ENCODE results near the gene BCL2L12. TPM values are rescaled to one million over a fixed set of nuclear protein-coding genes. Genes with fewer than 3 reads are reported as not detected.

BCL2L12 gene
- total RNA-seq, 1 donor from 2014 or later, result 12.6 TPM

DNA sequence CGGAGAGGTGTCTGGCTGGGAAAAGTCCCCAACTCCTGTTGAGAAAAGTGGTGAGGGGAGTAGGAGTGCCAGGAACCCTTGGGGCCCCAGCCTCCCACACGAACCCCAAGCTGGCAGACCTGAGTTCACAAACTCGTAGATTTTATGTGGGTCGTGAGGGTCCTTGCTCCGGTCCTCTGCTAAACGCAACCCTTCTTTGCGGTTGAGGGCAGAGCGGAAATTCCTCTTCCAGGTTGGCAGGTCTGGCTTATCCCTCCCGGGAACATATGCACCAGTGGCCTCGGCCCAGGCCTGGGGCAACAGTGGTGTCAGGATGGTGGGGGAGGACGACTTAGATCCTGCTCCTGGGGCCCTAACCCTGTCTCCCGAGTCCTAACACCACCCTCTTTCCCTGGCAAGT is 2.5 kb upstream of the BCL2L12 start:
- no peak for DNase-seq (ENCODE audit: low spot score)

DNA sequence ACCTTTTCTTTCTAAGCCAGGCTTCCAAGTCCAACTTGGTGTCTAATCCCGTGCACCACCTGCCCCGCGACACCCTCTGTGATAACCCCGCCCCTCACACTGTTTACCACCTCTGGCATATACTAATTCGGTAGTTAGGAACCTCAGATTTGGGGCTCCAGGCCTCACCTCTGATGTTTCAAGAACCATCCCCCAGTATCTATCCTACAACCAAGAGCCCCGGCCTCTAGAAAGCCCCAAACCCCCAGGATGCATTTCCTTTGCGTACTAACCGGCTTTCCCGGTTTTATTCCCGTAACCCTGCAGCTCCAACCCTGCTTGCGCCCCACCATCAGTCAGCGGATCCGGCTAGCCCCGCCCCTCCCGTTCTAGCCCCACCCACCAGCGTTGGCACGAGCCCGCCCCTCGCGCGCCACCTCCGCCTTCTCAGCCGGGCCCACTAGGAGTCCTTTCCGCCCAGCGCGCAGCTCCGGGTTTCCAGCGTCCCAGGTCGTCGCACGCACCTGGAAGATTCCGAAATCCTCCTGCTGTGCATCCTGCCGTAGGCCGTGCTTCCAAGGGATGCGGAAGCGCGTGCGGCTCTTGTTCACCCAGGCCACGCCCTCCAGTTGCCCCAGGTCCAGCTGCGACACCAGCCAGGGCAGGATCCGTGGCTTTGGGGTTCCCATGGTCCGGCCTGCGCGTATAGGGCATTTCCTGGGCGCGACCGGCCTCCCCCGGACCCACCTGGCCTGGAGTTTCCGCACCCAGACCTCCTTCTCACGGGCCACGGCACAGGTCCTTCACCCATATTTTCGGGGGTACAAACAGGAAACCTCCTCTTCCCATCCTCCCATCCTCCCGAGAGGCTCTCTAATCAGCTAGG is 1.3 kb upstream of the BCL2L12 start:
- peak; percentile 94 for DNase-seq (ENCODE audit: low spot score)

DNA sequence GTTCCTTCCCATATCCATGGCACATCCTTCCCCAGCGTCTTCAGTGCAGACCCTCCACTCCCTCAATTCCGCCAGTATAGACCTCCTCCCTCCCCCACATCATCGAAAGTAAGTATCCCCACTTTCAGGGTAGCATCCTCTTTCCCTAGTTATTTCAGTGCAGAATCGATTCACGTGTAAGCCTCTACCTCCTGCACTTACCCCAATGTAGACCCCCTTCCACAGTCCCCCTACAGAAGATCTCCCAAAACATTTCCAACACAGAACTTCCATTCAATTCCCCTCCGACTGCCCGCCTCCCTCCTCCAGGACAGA is 740 bp upstream of the BCL2L12 start:
- no peak for DNase-seq (ENCODE audit: low spot score)

DNA sequence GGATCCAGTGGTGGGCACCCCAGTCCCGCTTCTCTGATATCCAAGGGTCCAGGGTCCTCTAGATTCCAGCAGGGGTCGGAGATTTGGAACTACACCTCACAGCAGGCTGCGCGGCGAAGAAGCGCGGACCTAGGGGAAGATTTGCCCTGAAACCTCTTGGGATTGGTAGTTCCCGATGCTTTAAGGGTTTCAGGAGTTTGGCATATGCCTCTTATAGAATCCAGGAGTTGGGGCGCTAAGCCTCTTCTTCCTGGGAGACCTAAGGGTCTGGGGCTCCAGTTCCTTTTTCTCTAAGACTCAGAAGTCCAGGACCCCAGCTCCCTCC is 349 bp downstream of the BCL2L12 start:
- DNase-seq (ENCODE audit: low spot score), result no peak

DNA sequence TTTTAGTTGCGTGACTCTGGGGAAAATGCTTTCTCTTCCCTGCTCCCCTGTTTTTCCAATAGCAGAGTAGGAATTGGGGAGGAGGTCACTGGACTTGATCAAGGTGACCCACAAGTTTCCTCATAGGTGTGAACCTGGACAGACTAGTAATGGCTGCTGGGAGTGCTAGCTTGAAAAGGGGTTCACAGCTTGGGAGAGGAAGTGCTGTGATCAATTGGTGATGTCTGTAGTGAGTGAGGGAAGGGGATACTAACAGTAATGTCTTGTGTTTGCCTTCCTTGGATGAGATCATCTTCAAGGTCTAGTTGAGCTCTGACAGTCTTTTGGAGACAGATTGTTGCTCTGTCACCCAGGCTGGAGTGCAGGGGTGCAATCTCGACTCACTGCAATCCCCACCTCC is 1.7 kb downstream of the BCL2L12 start:
- no peak for DNase-seq (ENCODE audit: low spot score)

DNA sequence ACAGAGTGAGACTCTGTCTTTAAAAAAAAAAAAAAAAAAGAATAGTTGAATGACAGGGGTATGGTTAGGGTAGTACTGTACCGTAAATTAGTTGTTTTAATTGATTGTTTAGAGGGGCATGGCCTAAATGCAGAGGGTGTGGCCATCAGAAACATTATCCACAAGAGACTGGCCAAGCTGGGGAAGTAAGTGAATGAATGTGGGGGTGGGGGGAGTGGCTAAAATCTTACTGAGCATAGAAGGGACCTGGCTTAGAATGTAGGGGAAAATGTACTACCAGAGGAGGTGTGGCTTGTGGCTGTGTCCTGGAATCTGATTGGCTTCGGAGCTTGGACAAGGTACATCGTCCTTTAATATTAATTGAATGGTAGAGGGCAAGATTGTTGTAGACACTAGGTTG is 3.8 kb downstream of the BCL2L12 start:
- no peak for DNase-seq (ENCODE audit: low spot score)

DNA sequence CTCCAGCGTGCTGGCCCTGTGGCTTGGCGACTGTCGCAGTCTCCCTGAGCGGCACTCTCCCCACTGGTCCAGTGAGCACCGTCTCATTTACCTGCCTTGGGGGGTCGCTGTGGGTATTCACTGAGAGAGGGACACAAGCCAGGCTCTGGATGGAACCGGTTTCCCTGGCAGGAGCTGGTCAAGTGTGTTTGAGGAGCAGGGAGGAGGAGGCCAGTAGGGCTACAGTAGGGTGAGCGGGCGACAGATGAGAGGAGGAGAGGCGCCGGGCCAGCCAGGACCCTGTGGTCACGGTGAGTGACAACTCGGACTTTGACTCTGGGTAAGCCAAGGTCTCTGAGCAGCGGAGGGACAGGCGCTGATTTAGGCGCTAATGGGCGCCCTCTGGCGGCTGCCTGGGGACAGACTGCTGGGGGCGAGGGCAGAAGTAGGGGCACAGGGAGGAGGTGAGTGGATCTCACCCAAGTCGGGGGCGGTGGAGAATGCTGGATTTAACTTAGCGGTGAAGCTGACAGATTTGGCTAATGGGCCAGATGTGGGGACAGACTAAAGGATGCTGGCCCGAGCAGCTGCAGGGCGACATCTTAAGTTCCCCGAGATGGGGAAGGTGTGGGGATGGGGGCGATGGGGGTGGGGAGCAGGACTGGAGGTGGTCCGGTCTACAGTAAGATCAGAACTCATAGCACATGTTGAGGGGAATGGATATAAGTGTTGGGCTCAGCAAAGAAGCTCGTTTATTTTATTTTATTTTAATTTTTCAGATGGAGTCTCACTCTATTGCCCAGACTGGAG is 6.6 kb downstream of the BCL2L12 start:
- peak; percentile 69 for DNase-seq (ENCODE audit: low spot score)

DNA sequence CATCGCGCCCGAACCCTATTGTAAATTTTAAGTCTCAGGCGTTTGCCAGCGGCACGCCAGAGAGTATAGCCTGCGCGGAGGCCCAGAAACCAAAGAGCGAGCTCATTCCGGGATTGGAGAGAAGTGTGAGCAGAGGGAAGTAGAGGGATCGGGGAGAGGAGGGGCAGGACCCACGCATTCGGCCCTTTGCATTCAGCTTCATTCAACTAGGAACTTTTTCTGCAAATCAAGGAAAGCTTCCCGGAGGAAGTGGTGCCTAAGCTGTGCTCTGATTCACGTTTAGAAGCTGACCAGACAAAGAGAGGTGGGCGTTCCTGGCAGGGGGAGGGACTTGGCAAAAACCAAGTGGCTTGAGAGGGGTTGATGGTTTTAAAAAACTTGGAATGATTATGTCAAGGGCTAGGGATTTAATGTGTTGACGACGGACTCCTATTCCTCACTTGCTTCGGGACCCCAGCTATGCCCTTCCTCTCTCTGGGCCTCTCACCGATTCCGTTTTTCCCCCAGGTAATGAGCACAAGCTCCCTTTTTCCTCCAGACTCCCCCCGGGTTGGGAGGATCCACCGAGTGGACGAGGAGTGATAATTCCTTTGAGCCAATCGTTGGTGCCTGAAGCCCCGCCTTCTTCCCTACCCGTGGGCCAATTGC is 10.5 kb downstream of the BCL2L12 start:
- DNase-seq (ENCODE audit: low spot score), result peak; percentile 91

DNA sequence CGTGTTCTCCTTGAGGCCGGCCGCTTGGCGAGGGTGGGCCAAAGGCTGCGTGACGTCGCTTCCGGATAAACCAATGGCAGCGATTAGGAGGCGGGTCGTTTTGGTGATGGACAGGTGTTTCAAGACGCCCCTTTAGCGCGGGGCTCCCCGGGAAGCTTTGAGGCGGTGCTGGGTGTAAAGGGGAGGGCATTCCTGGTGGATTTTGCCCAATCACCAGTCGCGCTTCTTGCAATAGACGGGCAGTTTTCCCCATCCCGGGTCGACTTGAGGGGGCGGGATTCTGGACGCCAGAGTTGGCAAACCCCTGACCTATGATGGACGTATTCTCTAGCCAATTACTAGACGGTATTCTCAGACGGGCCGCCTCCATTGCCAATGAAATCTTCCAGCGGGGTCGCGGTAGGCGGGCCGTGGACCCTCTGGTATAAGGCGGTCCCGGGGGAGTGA is 11.1 kb downstream of the BCL2L12 start:
- peak; percentile 100 for DNase-seq (ENCODE audit: low spot score)

DNA sequence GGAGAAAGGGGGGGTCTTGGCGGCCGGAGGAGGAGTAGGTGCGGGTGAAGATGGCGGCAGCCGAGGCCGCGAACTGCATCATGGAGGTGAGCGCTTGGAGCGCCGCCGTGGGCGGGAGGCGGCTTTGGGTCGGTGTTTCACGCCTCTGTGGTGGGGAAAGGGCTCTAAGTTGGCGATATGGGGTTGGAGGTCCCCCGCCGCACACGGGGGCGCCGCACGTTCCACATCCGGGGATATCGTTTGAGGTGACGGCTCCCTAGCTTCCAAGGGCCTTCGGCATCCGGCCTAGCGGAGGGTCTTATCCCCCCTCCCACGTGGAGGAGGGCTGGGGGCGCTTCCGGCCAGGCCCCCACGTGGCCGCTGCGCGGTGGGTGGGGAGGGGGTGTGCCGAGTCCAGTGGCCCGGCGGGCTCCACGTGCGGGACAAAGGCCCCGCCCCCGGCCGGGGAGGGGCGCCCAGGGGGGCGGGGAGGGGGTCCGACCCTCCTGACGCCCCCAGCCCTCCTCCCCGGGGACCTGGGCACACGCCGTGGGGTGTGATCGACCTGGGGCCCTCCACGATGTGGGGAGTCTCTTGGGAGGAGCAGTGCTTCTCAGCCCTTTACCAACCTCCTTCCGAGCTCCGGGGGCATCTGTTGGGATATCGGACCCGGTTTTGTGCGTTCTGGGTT is 11.6 kb downstream of the BCL2L12 start, which contains the start of gene PRMT1:
PRMT1 (plus strand) TSS at position 41 of the 670 bp plus-strand sequence; CDS start at position 51, 10 bp downstream.
- no peak for DNase-seq (ENCODE audit: low spot score)

DNA sequence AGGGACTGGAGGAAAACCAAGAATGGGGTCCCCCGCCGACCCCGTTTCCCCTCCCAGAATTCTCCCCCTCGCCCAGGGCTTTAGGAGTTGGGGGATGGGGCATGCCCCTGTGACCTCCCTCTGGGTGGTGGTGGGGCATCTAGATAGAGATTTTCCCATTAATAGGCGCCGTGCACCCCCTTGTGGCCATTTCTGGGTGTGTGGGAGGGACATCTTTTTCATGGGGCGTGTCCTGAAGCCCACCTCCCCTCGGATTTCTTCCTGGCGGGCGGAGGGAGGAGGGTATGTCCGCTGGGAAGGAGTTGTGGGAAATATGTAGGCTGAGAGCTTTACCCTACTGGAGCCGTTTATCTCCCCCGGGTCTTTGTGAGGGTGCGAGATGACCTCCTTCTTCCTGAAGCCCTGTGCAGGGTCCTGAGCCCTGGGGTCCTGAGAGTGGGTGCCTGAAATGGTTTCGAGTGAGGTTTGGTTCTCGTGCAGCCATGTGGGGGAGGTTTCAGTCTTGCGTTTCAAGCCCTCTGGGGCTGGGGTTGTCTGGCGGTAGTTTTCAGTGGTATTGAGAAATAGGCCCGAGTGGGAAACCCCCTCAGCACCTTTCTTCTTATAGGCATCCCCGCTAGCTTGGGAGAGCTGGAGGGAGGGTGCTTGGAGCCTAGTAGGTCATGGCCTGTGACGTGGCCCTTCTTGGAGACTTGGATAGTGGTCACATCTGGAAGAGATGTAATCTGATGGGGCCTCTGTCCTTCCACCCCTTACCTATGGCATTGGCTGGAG is 12.4 kb downstream of the BCL2L12 start:
- peak; percentile 85 for DNase-seq (ENCODE audit: low spot score)

DNA sequence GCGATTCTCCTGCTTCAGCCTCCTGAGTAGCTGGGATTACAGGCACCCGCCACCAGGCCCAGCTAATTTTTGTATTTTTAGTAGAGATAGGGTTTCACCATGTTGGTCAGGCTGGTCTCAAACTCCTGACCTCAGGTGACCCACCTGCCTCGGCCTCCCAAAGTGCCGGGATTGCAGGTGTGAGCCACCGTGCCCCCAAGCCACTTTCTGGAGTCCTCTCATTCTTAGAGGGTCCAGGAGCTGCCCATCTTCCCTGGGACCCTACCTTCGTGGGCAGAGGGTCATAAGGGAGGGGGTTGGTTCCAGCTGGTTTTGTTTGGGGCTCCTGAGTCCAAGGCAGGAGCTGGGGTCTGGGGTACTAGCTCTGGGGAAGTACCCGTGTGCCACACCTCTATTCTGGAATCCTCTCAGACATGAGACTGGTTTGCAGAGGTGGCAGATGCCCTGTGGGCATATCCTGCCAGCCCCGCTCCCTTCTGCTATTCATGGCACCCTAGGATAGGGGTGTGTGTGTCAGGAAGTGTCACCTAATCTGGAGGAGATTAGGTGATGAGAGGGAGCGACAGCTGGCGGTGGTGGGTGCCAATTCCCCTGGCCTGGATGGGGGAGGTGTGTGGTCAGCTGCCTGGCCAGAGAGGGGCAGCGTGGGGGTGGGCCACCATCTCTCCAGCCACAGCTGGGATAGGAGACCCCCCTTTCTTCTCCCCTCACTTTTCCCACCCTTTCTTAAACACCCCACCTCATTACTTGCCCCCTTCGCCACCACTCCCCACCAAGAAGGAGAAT is 13.4 kb downstream of the BCL2L12 start:
- DNase-seq (ENCODE audit: low spot score), result no peak

DNA sequence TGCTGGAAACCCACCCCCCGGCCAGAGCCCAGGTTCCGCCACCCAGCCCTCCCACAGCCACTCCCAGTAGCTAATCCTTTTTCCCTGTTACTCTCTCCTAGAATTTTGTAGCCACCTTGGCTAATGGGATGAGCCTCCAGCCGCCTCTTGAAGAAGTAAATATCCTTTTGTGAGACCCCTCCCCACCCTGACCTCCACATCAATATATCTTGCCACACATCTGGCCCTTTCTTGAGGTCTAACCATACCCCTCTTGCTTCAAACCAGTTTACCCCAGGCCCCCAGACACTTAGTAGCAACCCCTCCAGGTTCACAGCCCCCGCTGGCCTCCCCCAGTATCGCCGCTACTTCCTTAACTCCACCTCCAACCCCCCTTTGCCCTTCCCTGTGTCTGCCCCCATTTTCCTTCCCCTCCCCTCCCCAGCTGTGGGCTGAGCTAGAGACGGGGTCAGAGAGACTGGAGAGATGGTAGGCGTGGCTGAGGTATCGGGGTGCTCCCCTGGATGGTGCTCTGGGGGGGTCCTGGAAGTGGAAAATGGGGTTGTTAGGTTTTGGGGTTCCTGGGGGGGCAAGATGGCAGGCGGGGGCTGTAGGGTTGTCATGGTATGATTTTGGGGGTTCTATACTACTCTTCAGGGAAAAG is 14.2 kb downstream of the BCL2L12 start:
- no peak for DNase-seq (ENCODE audit: low spot score)

DNA sequence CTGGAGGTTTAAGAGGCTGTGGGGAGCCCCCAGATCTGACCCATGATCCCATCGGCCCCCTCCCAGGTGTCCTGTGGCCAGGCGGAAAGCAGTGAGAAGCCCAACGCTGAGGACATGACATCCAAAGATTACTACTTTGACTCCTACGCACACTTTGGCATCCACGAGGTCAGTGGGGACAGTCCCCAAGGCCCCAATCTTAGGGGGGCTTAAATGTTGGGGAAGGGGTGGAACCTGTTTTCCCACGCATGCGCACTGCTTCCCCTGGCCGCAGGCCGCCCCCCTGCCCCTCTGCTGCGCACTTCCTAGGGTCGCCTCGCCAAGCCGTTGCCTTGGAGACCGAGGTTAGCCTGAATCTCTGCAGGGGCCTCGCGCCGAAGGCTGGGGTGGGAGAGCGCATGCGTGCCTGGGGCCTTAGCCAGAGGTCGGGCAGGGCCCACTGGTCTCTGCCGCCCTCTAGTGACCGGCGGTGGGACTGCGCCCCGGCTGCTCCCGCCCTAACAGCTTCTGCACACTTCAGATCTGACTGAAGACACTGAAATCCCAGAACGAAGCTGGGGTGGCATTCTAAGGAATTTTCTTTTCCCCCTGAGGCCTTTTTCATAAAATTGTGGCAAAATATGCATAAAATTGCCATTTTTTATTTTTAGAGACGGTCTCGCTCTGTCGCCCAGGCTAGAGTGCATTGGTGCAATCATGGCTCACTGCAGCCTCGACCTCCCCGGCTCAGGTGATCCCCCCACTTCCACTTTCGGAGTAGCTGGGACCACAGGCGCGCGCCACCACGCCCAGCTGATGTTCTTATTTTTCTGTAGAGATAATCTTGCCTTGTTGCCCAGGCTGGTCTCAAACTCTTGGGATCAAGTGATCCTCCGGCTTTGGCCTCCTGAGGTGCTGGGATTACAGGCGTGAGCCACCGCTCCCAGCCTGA is 15.0 kb downstream of the BCL2L12 start:
- peak; percentile 92 for DNase-seq (ENCODE audit: low spot score)

DNA sequence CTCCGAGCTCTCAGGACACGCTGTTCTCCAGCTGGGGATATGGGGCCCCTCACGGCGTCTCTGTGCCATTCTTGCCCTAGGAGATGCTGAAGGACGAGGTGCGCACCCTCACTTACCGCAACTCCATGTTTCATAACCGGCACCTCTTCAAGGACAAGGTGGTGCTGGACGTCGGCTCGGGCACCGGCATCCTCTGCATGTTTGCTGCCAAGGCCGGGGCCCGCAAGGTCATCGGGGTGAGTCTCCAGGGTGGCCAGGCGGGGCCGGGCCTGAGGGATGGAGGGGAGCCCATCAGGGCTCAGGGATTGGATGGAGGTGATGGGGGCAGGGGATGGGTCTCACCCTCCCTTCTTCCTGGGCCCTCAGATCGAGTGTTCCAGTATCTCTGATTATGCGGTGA is 16.1 kb downstream of the BCL2L12 start:
- no peak for DNase-seq (ENCODE audit: low spot score)

DNA sequence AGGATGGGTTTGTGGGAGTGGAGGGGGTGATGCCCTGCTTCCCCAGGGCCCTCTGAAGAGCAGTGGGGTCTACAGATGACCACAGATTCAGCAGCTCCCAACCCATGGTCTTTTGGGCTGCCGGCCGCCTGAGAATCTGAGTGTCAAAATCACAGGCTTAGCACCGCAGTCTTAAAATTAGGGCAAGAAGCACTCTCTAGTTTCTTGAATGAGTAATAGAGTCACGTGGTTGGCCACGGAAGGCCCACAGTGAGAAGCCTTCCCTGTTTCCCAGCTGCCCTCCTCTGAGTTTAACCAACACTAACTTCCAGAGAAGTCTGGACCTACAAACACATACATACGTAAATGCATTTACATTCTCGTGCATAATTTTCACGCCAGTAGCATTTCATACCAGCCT is 16.5 kb downstream of the BCL2L12 start:
- no peak for DNase-seq (ENCODE audit: low spot score)

DNA sequence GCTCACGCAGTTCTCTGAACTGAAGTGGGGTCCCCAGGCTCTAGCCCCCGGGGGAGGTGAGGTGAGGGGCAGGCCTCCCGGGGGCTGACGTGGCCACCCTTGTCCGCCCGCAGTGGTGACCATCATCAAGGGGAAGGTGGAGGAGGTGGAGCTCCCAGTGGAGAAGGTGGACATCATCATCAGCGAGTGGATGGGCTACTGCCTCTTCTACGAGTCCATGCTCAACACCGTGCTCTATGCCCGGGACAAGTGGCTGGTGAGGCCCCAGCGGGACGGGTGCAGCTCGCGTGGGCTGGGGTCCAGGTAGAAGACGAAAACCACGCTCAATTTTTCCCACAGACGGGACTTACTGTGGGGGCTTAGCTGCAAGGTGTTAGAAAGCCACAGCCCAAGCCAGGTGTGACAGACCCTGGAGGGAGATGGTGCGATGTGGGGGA is 18.1 kb downstream of the BCL2L12 start:
- no peak for DNase-seq (ENCODE audit: low spot score)

DNA sequence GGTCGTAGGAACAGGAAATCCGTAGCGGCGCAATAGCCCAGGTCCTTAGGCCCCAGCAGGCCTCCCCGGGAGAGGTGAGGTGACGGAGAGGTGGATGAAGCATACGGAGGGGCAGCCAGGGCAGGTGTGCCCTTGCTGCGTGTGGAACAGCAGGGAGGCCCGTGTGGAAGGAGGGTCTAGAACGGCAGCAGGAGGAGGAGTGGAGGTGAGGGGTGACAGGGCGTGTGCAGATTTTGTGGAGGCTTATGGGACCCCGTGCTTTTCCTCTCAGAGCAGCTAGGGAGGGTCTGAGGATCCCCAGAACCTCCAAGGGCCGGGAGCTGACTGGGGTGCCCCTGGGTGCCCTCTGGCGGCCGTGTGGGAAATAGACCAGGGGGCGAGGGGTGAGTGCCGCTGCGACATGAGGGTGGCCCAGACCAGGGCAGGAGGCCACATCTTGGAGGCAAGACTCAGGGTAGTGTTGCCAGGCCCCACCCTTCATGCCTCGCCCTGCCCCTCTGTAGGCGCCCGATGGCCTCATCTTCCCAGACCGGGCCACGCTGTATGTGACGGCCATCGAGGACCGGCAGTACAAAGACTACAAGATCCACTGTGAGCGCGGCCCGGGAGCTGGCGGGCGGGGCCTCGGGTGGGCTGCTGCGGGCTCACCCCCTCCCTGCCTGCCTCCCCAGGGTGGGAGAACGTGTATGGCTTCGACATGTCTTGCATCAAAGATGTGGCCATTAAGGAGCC is 18.7 kb downstream of the BCL2L12 start:
- no peak for DNase-seq (ENCODE audit: low spot score)

Data from ureter (tissue), 1 donor.